Activated CD8-positive, alpha-beta memory T cell treated with anti-CD3 and anti-CD28 coated beads, Interleukin-2, amount 10 ng/mL, durations not matched to agents 7 days and 5 days (primary cell): ENCODE measurements around the gene AURKAIP1. TPM values are rescaled to one million over a fixed set of nuclear protein-coding genes. Genes with fewer than 3 reads are reported as not detected.
A peak's percentile ranks its signal among the peaks of the same experiment; 100 is the strongest.

Experiments used
- ATAC-seq: fragments of 150-1000 bp; cut with Tn5 transposase; one replicate; pipeline ENCODE4 v1.10.0; 2021; ENCODE audit warnings: moderate library complexity
- CTCF ChIA-PET: fragments of 350-600 bp; sonication (Branson Sonifier 250); formaldehyde crosslinking; loops from one replicate; lab custom pipeline; 2021; ENCODE audit warnings: antibody characterized with exemption; lab: Charles Lee
- DNase-seq: peaks from one replicate; pipeline ENCODE4 v3.0.0-alpha.2; 2020
- H3K27ac Mint-ChIP-seq: one replicate; pipeline ENCODE4 v1.8.0; 2021; ENCODE audit warnings: mild to moderate bottlenecking, mixed read lengths
- H3K27me3 Mint-ChIP-seq: one replicate; pipeline ENCODE4 v1.8.0; 2021; ENCODE audit warnings: mixed read lengths
- H3K36me3 Mint-ChIP-seq: one replicate; pipeline ENCODE4 v1.8.0; 2021; ENCODE audit warnings: mild to moderate bottlenecking, mixed read lengths
- H3K4me1 Mint-ChIP-seq: one replicate; pipeline ENCODE4 v1.8.0; 2021; ENCODE audit warnings: mixed read lengths
- H3K4me3 Mint-ChIP-seq: one replicate; pipeline ENCODE4 v1.8.0; 2021; ENCODE audit warnings: mild to moderate bottlenecking, moderate library complexity, mixed read lengths
- H3K9me3 Mint-ChIP-seq: one replicate; pipeline ENCODE4 v1.8.0; 2022; ENCODE audit warnings: low read depth, mixed read lengths
- microRNA-seq: library from miRNA; unstranded; fragments of <30 nt; microRNA quantifications from one replicate; pipeline ENCODE4 v1.2.0, GENCODE V29; 2022
- total RNA-seq, 2 experiments: library from RNA; stranded (reverse); gene quantifications; one replicate each; pipeline ENCODE4 v1.2.3, GENCODE V29; 2021

Gene AURKAIP1
- total RNA-seq, 2 experiments from 2014 or later, result 139 to 141 TPM

GRCh38 chr1:1324084-1324523, 50.9 kb downstream of the AURKAIP1 start:
- peak; percentile 47 for ATAC-seq

More at GRCh38 chr1:1324084-1324523, 50.9 kb downstream of the AURKAIP1 start:
- CTCF ChIA-PET, result no interaction called here
- no peaks in the 10 kb centered on the region for H3K9me3 Mint-ChIP-seq
- H3K27ac Mint-ChIP-seq, result peak overlapping the region; percentile 62
- H3K36me3 Mint-ChIP-seq, result peaks cover 6% of the 10 kb centered on the region
- no peak for DNase-seq
- no peaks in the 10 kb centered on the region for H3K27me3 Mint-ChIP-seq
- H3K4me3 Mint-ChIP-seq, result peak overlapping the region; percentile 78
- peaks cover 26% of the 10 kb centered on the region for H3K4me1 Mint-ChIP-seq

Small RNA genes within 50 kb of the gene (microRNA-seq; reads per million reads assigned to microRNA genes)
- not detected for gene MIR6808

Other genes starting within 250 kb of the AURKAIP1 start
- gene TTLL10, start 201.3 kb downstream of the AURKAIP1 start, total RNA-seq, result not detected
- 100 to 1,000 TPM in 1 of 2 experiments, 10 to 100 TPM in 1; 28.1 to 156 TPM for gene TNFRSF18, start 168.6 kb downstream of the AURKAIP1 start, total RNA-seq
- 10 to 100 TPM in 1 of 2 experiments, 1 to 10 TPM in 1; 8.1 to 72.4 TPM for gene TNFRSF4, start 161.1 kb downstream of the AURKAIP1 start, total RNA-seq
- gene SDF4, start 143.2 kb downstream of the AURKAIP1 start, total RNA-seq, result 100 to 1,000 TPM; 109 to 144 TPM
- 10 to 100 TPM; 17.6 to 25.5 TPM for gene B3GALT6, start 143.0 kb downstream of the AURKAIP1 start, total RNA-seq
- gene C1QTNF12, start 128.5 kb downstream of the AURKAIP1 start, total RNA-seq, result 1 to 10 TPM; 2.0 to 2.6 TPM
- gene UBE2J2, start 101.4 kb downstream of the AURKAIP1 start, total RNA-seq, result 10 to 100 TPM; 71.3 to 83.3 TPM
- 1 to 10 TPM; 4.7 to 5.0 TPM for gene SCNN1D, start 94.8 kb downstream of the AURKAIP1 start, total RNA-seq
- gene ACAP3, start 67.3 kb downstream of the AURKAIP1 start, total RNA-seq, result 10 to 100 TPM; 71.7 to 99.9 TPM
- gene PUSL1, start 66.6 kb downstream of the AURKAIP1 start, total RNA-seq, result 10 to 100 TPM; 26.3 to 27.2 TPM
- gene INTS11, start 50.5 kb downstream of the AURKAIP1 start, total RNA-seq, result 100 to 1,000 TPM; 126 to 135 TPM
- 10 to 100 TPM; 17.6 to 18.5 TPM for gene CPTP, start 50.4 kb downstream of the AURKAIP1 start, total RNA-seq
- under 1 TPM; 0.77 to 0.82 TPM for gene TAS1R3, start 43.9 kb downstream of the AURKAIP1 start, total RNA-seq
- 10 to 100 TPM; 35.2 to 42.0 TPM for gene DVL1, start 25.8 kb downstream of the AURKAIP1 start, total RNA-seq
- gene MXRA8, start 16.7 kb downstream of the AURKAIP1 start, total RNA-seq, result under 1 TPM in 1 of 2 experiments, not detected in 1; 0.61 TPM
- gene CCNL2, start 24.1 kb upstream of the AURKAIP1 start, total RNA-seq, result 100 to 1,000 TPM; 120 to 124 TPM
- 100 to 1,000 TPM in 1 of 2 experiments, 10 to 100 TPM in 1; 95.2 to 130 TPM for gene MRPL20, start 32.1 kb upstream of the AURKAIP1 start, total RNA-seq
- not detected for gene ANKRD65, start 46.1 kb upstream of the AURKAIP1 start, total RNA-seq
- gene VWA1, start 60.5 kb upstream of the AURKAIP1 start, total RNA-seq, result under 1 TPM; 0.20 to 0.28 TPM
- gene ATAD3C, start 74.5 kb upstream of the AURKAIP1 start, total RNA-seq, result under 1 TPM; 0.38 to 0.87 TPM
- 10 to 100 TPM; 46.5 to 63.3 TPM for gene ATAD3B, start 96.6 kb upstream of the AURKAIP1 start, total RNA-seq
- gene ATAD3A, start 137.0 kb upstream of the AURKAIP1 start, total RNA-seq, result 10 to 100 TPM; 45.1 to 58.9 TPM
- gene TMEM240, start 165.4 kb upstream of the AURKAIP1 start, total RNA-seq, result under 1 TPM; 0.38 to 0.61 TPM
- 100 to 1,000 TPM; 114 to 132 TPM for gene SSU72, start 199.7 kb upstream of the AURKAIP1 start, total RNA-seq
- 1 to 10 TPM; 3.1 to 4.4 TPM for gene FNDC10, start 224.9 kb upstream of the AURKAIP1 start, total RNA-seq
- gene MIB2, start 240.3 kb upstream of the AURKAIP1 start, total RNA-seq, result 10 to 100 TPM; 40.0 to 48.3 TPM